ENCODE data around the gene BLOC1S3.

BLOC1S3 gene

GRCh38 chr19:45158503-45159209 lies 19.9 kb upstream of the BLOC1S3 start:
- Histone ChIP-seq H3K27me3 (replicated peaks; ENCODE audit: control insufficient read depth, insufficient read depth, low read length) (no peaks in the 10 kb centered on the region), H3K36me3 (ENCODE audit: control insufficient read depth, insufficient read depth, low read length) (no peaks in the 10 kb centered on the region), H3K4me3 (replicated peaks; ENCODE audit: low read depth, low read length) (no peak overlapping the region)
- DNase-seq (ENCODE audit: extremely low read depth, insufficient read length) = no peak
- TF ChIP-seq CTCF (IDR thresholded peaks at IDR 0.05; ENCODE audit: insufficient read depth, low read length, poor library complexity, severe bottlenecking) = no peak

- no peak for TF ChIP-seq CTCF (IDR thresholded peaks at IDR 0.05; ENCODE audit: insufficient read depth, low read length, poor library complexity, severe bottlenecking)
Measured at GRCh38 chr19:45159210-45159970, 19.2 kb upstream of the BLOC1S3 start.

GRCh38 chr19:45159971-45160324 lies 18.6 kb upstream of the BLOC1S3 start:
- no peak for DNase-seq (ENCODE audit: extremely low read depth, insufficient read length)
- TF ChIP-seq CTCF (IDR thresholded peaks at IDR 0.05; ENCODE audit: insufficient read depth, low read length, poor library complexity, severe bottlenecking) = no peak
- Histone ChIP-seq H3K27me3 (replicated peaks; ENCODE audit: control insufficient read depth, insufficient read depth, low read length) (no peaks in the 10 kb centered on the region), H3K4me3 (replicated peaks; ENCODE audit: low read depth, low read length) (no peak overlapping the region), H3K36me3 (ENCODE audit: control insufficient read depth, insufficient read depth, low read length) (no peaks in the 10 kb centered on the region)

More at GRCh38 chr19:45159210-45159970, 19.2 kb upstream of the BLOC1S3 start:
- no peak overlapping the region for H3K4me3 ChIP-seq (replicated peaks; ENCODE audit: low read depth, low read length)
- no peaks in the 10 kb centered on the region for H3K36me3 ChIP-seq (ENCODE audit: control insufficient read depth, insufficient read depth, low read length)
- DNase-seq (ENCODE audit: extremely low read depth, insufficient read length) = no peak
- H3K27me3 ChIP-seq (replicated peaks; ENCODE audit: control insufficient read depth, insufficient read depth, low read length) = no peaks in the 10 kb centered on the region

- no peak for DNase-seq (ENCODE audit: extremely low read depth, insufficient read length)
- Histone ChIP-seq H3K36me3 (ENCODE audit: control insufficient read depth, insufficient read depth, low read length) (no peaks in the 10 kb centered on the region), H3K27me3 (replicated peaks; ENCODE audit: control insufficient read depth, insufficient read depth, low read length) (no peaks in the 10 kb centered on the region), H3K4me3 (replicated peaks; ENCODE audit: low read depth, low read length) (no peak within 1 kb of the TSS)
- no peak for TF ChIP-seq CTCF (IDR thresholded peaks at IDR 0.05; ENCODE audit: insufficient read depth, low read length, poor library complexity, severe bottlenecking)
Measured at GRCh38 chr19:45160870-45161737, 17.5 kb upstream of the BLOC1S3 start, which contains the start of gene NKPD1. Gene NKPD1 (minus strand): TSS chr19:45160982. CDS start chr19:45160150, 832 bp downstream.

GRCh38 chr19:45161738-45162607 lies 16.6 kb upstream of the BLOC1S3 start:
- peak; percentile 6 for DNase-seq (ENCODE audit: extremely low read depth, insufficient read length)
- Histone ChIP-seq H3K27me3 (replicated peaks; ENCODE audit: control insufficient read depth, insufficient read depth, low read length) (no peaks in the 10 kb centered on the region), H3K36me3 (ENCODE audit: control insufficient read depth, insufficient read depth, low read length) (no peaks in the 10 kb centered on the region), H3K4me3 (replicated peaks; ENCODE audit: low read depth, low read length) (no peak overlapping the region)
- peak; percentile 28 for TF ChIP-seq CTCF (IDR thresholded peaks at IDR 0.05; ENCODE audit: insufficient read depth, low read length, poor library complexity, severe bottlenecking)
